GM19438 (cell line): ENCODE results near the gene ACBD3.

Source experiments
- ATAC-seq: cut with Tn5 transposase; IDR thresholded peaks from one replicate; pipeline ENCODE4 v1.9.1; 2021; ENCODE audit warnings: low read depth; ENCODE audit not compliant: unreplicated experiment

The ACBD3 gene

DNA sequence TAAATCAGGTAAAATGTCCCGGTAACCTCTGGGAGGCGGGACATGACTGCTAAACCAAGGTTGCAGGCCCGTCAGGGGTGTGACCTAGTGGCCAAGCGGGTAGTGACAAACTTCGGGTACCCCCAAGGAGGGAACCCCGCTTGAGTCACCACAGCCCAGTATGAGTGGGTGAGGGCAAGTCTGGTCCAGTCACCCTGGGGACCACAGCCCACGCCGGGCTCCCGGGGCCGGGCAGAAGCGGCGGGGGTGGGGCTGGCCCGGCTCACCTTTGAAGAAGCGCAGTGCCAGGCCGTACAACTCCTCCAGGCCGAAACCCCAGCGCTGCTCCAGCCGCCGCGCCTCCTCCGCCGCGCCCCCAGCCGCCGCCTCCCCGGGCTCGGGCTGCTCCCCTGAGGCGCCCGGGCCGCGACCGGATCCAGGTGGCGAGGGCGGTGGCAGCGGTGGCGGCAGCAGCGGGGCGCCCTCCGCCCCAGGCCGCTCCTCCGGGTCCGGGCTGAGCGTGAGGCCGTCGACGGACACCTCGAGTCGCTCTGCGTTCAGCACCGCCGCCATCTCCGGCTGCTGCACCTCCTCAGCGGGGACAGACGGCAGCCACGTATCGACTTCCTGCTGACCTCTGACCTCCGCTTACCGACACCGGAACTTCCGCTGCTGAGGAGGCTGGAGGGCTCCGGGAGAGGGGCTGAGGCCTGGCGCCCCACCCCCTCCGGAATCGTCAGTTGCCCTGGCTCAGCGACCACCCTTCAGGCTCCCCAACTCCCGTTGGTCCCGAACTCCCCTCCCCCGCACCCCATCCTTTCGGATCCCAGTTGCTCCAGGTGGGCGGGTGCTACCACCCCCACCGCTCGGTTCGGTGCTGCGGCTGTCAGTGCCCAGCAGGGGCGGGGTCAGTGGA lies at the start of gene ACBD3:
Gene ACBD3 (minus strand): TSS at position 618 of the 895 bp plus-strand sequence. CDS start 66 bp downstream, at position 552.
- peak; percentile 94 for ATAC-seq

GRCh38 chr1:226233806-226234205 lies 47.3 kb upstream of the ACBD3 start:
- no peak for ATAC-seq

DNA sequence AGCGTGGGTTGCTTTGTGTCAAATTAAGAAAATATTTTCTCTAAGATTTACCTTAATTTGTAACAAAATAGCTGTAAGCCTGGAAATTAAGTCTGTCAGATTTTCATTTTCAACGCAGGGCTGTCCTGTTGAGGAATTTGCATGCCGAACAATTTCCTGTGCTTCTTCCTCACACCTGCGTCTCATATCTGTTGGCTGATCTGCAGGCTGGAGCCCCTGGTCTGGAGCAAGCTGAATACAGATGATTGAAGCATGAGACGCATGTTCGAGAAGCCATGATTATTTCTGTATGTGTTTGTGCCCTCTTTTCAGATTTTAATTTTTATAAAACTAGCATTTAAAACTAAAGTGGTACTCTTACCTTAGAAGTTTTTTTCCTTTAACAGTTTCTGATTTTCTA lies 46.8 kb upstream of the ACBD3 start:
- peak; percentile 58 for ATAC-seq

DNA sequence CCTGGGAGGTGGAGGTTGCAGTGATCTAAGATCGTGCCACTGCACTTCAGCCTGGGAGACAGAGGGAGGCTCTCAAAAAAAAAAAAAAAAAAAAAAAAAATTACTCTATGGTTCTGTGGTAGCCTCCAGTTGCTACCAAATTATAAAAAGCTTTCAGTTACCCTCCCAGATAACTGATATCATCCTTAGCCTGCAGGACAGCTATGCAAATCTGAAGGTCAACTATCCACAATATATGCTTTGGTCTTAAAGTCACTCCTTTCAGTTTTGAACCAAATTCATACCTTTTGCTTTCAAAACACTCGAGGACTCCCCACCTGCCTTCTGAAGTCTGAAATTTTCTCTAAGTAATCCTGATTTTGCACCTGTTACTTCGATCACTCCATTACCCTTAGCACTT lies 40.1 kb upstream of the ACBD3 start:
- no peak for ATAC-seq

- ATAC-seq, result peak; percentile 74
Observed at GRCh38 chr1:226223786-226224244, 37.3 kb upstream of the ACBD3 start.

DNA sequence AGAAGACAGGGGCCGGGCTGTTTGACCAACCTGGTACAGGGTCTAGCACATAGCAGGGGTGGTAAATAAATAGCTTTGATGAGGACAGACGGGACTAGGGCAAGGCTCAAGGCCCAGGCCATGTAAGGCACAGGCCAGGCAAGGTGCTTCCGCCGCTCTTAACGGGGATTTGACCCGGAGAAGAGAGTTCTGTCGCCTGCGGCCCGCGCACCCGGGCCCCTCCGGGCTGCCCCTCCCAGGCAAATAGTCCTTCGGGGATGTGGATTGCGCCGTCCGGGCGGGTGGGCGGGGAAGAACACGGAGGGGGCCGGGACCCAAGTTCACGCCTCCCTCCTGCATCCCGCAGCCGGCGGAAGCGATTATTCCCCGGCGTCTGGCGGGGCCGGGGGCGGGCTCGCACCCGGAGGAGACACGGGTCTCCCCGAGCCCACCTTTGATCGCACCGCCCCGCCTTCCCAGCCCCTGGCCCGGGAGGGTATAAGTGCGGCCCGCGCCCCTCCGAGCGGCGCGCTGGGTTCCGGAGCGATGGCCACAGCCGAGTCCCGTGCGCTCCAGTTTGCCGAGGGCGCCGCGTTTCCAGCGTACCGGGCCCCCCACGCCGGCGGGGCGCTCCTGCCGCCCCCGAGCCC lies 36.7 kb upstream of the ACBD3 start, which contains the start of gene MIXL1:
Gene MIXL1 (plus strand): TSS at position 508 of the 629 bp plus-strand sequence. CDS start 18 bp downstream, at position 526.
- ATAC-seq, result peak; percentile 35

DNA sequence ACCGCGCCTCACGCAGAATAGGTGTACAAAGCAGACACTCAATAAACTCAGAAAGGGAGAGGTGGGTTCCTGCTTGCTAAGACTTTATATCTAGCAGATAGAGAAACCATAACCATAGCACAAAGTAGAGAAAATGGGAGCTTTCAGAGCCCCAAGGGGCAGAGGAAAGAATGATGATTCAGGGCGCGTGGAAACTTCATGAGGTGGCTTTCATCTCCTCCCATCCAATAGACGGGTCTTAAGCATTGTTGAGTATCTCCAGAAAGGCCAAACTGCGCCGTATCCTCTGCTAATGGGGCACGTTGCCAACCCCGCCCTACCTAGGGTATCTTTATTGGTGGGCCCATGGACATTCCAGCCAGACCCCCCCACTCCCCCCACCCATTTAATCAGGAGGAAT lies 36.1 kb upstream of the ACBD3 start:
- no peak for ATAC-seq

DNA sequence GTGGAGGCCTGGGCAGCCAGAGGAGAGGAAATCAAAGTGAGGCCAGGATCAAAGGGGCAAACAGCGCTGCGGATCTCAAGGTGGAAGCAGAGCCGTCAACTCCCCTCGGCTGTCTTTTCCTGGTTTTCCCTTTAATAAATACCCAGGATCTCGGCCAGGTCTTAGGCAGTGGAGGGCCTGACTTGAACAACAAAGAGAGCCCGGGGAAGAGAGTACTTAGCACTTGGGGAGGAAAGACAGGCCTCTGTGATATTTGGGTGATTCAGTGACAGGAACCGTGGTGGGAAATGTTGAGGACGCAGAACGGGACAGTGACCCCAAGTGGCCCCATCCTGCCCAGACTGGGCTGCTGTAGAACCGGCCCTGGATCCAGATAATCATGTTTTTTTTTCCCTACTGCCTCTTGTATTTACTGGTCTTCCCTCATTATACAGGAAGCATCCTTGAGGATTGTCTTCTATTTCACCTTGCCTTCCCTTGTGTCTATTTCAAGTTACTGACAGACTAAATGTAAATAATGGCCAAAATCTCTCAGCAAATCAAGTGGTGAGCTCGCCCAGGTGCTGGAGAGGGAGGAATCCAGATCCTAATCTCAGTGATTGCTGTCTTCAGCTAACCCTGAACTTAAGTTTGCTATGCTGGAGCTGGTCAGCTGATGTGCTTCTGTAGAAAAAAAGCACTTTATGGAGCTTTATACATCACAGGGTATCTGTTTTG lies 34.1 kb upstream of the ACBD3 start:
- no peak for ATAC-seq

DNA sequence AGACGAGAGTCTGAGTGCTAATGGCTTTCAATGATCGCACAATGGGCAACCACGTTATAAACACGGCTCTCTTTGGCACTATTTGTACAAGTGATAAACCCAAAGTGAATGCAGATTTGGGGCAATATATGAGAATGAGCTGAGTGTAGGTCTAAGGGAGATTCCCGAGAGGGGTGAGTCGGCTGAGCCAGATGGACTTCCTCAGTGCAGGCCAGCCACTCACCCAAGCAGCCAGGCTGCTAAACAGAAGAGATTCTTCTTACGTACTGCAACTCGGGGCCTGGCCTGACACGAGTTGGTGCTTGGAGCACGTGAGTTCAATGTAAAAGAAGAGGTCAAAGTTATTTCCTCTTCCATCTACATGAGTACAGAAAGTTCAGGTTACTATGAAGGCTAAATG lies 30.7 kb upstream of the ACBD3 start:
- no peak for ATAC-seq

DNA sequence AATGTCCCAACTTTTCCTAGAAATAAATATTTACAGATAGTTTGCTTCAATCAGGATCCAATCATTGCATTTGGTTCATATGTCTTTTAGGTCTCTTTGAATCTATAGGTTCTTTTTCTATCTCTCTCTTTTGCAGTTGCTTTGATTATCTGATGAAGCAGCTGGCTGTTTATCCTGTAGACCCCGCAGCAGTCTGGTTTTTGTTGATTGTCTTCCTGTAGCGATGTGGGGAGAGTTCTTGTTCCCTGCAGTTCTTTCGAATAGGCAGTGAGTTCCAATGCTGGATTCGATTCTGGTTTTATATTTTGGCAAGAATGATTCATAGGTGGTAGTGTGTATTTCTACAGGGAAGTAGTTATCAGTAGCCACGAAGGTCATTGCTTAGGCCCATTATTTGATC lies 29.5 kb upstream of the ACBD3 start:
- ATAC-seq, result no peak

DNA sequence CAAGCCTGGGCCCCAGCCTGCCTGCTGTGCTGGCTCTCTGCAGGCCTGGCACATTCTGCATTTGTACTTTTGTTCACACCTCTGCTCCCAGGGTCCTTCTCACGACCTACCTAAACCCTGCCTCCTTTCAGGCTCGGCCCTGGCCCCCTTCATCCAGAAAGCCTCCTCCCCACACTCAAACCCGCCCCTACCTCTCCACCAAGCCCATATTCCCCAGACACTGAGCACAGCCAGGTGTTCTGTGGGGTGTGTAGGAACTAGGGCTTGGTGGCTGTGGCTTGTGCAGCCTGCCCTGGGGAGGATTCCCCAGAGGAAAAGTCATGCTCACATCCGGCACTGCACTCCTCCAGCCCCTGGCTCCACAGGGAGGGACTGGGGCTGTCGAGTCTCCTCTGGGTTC lies 28.7 kb upstream of the ACBD3 start:
- ATAC-seq, result peak; percentile 64

DNA sequence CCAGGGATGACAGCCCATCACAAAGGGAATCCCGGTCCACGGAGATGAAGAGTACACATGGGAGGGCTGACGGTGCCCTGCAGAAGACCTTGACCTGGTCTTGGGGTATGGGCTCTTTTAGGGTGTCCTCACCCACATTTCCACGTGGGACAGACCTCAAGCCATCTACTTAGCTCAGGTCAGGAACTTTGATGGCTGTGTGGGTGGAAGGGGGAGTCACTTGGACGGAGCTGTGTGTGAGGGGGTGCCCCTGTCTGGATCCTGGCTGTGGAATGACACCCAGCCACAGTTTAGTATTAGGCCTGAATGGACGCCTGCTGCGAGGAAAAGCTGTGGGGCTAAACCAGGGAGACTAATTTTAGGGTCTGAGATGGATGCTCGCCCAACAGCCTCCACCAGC lies 26.0 kb upstream of the ACBD3 start:
- ATAC-seq, result no peak

DNA sequence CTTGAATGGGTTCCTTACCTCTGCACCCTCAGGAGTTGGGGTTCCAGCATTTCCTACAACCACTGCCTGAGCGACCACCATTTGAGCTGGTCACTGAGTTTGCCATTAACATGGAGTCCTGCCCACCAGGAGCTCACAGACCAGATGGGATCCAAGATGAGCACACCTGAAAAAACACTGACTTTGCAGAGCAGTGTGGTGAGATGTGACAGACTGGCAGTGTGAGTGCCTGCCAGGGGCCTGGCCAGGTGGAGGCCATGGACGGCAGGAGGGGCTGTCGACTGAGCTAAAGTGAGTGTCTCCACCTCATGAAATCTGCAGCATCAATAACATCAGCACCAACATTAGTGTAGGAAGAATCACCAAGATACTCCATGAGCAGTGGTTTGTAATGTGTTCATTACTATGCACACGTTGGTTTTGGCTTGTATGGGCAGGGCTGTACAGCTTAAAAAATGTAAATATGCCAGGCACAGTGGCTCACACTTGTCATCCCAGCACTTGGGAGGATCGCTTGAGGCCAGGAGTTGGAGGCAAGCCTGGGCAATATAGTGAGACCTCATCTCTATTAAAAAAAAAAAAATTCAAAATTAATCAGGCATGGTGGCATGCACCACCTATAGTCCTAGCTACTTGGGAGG lies 24.8 kb upstream of the ACBD3 start:
- ATAC-seq, result no peak

GRCh38 chr1:226210571-226211176 lies 24.1 kb upstream of the ACBD3 start:
- ATAC-seq, result no peak

DNA sequence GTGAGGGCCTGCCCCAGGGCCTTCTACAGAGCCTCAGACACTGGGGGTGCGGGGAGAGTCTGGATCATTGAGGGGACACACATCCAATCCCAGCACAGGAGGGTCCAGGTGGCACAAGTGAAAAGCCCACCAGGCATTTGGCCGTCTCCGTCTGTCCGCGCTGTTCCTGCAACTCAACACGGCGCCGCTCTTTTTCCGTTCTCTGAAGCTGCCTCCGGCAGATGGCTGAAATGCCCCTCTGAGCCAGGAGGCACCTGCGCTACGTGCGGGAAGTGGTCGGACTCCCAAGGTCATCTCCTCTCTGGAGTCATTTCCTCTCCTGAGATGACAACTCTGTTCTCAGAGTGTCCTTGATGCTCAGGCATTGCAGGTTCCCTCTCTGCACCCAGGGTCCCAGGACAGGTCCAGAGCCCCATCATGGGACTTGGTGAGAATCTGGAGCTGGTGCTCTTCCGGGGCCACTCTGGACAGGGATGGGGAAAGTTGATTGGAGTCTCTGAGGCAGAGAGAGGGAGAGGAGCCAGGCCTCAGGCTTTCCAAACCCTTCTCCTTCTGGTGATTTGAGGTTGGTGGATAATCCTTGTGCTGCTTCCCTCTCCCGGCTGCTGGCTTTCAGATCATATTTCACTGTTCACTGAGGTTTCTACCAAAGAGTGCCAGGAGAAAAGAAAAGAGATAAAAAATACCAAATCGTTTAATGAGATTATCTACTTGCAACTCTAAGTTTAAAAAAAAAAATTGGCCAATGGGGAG lies 22.9 kb upstream of the ACBD3 start:
- no peak for ATAC-seq

- ATAC-seq, result no peak
Observed at GRCh38 chr1:226207048-226207447, 20.5 kb upstream of the ACBD3 start.

DNA sequence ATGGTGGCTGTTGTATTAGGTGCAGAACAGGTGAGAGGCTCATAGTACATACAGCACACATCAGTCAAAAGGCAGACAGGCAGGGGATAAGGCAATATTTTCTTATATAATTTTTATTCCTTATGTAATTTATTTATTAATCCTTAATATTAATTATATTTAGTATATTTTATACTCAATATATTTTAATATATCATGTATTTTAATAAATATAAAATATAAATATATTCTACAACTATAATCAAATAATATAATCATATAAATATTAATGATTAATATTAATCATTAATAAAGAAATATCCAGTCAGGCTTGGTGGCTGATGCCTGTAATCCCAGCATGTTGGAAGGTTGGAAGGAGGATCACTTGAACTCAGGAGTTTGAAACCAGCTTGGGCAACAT lies 17.7 kb upstream of the ACBD3 start:
- no peak for ATAC-seq

- ATAC-seq, result no peak
Observed at GRCh38 chr1:226203655-226204054, 17.1 kb upstream of the ACBD3 start.

- no peak for ATAC-seq
Observed at GRCh38 chr1:226203240-226203639, 16.7 kb upstream of the ACBD3 start.
